SK-N-SH treated with all-trans-retinoic acid at 6 μM for 48 hours (cell line): ENCODE results near the gene CAND2.
"Not testable (repeated sequence)": the region's sequence is repeated elsewhere in the genome, so short reads cannot be mapped to it uniquely, and the experiment has no call there.

Source experiments
- CREB5 ChIP-seq: fragments of 250-450 bp; sonication (Bioruptor Pico); IDR thresholded peaks from 2 replicates; pipeline ENCODE4 v1.5.1; 2020; ENCODE audit warnings: low read depth, mild to moderate bottlenecking, moderate library complexity
- CSRNP3 ChIP-seq: fragments of 250-450 bp; sonication (Bioruptor Pico); IDR thresholded peaks from 2 replicates; pipeline ENCODE4 v1.5.1; 2021; ENCODE audit warnings: mild to moderate bottlenecking, moderate library complexity
- ESRRG ChIP-seq: fragments of 250-450 bp; sonication (Bioruptor Pico); IDR thresholded peaks from 2 replicates; pipeline ENCODE4 v1.6.1; 2021; ENCODE audit warnings: mild to moderate bottlenecking
- RARB ChIP-seq: fragments of 250-450 bp; sonication (Bioruptor Pico); IDR thresholded peaks from 2 replicates; pipeline ENCODE4 v1.8.0; 2021; ENCODE audit warnings: mild to moderate bottlenecking, moderate library complexity
- ZC3H10 ChIP-seq: fragments of 250-450 bp; sonication (Bioruptor Pico); IDR thresholded peaks from 2 replicates; pipeline ENCODE4 v1.5.1; 2021; ENCODE audit warnings: mild to moderate bottlenecking, moderate library complexity
- ZFP3 ChIP-seq: fragments of 250-450 bp; sonication (Bioruptor Pico); IDR thresholded peaks from 2 replicates; pipeline ENCODE4 v1.5.0; 2020; ENCODE audit warnings: mild to moderate bottlenecking, moderate library complexity
- ZNF565 ChIP-seq: fragments of 450-650 bp; formaldehyde crosslinking; conservative IDR thresholded peaks from 2 replicates; pipeline ENCODE4 v1.5.0; 2020; ENCODE audit warnings: low read depth, mild to moderate bottlenecking, moderate library complexity
- ZNF70 ChIP-seq: fragments of 450-650 bp; formaldehyde crosslinking; IDR thresholded peaks from 2 replicates; pipeline ENCODE4 v1.5.0; 2020; ENCODE audit warnings: mild to moderate bottlenecking, moderate library complexity
- TF ChIP-seq, protein P1 (sequence below): fragments of 250-450 bp; sonication (Bioruptor Pico); IDR thresholded peaks from 2 replicates; pipeline ENCODE4 v1.8.0; 2020; ENCODE audit warnings: mild to moderate bottlenecking, moderate library complexity, borderline replicate concordance
- TF ChIP-seq, protein P2 (sequence below): fragments of 250-450 bp; sonication (Bioruptor Pico); IDR thresholded peaks from 2 replicates; pipeline ENCODE4 v1.8.0; 2021; ENCODE audit warnings: low read depth, mild to moderate bottlenecking, moderate library complexity, borderline replicate concordance

- TF ChIP-seq RARB (CRISPR knock-in tag); ZC3H10; ESRRG (CRISPR knock-in tag); CREB5 (CRISPR knock-in tag); ZNF565 (CRISPR knock-in tag); CSRNP3 (CRISPR knock-in tag); ZNF70; ZFP3 (CRISPR knock-in tag): not testable (repeated sequence)
- TF ChIP-seq, protein P1, sequence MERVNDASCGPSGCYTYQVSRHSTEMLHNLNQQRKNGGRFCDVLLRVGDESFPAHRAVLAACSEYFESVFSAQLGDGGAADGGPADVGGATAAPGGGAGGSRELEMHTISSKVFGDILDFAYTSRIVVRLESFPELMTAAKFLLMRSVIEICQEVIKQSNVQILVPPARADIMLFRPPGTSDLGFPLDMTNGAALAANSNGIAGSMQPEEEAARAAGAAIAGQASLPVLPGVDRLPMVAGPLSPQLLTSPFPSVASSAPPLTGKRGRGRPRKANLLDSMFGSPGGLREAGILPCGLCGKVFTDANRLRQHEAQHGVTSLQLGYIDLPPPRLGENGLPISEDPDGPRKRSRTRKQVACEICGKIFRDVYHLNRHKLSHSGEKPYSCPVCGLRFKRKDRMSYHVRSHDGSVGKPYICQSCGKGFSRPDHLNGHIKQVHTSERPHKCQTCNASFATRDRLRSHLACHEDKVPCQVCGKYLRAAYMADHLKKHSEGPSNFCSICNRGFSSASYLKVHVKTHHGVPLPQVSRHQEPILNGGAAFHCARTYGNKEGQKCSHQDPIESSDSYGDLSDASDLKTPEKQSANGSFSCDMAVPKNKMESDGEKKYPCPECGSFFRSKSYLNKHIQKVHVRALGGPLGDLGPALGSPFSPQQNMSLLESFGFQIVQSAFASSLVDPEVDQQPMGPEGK, result not testable (repeated sequence)
- TF ChIP-seq, protein P2, sequence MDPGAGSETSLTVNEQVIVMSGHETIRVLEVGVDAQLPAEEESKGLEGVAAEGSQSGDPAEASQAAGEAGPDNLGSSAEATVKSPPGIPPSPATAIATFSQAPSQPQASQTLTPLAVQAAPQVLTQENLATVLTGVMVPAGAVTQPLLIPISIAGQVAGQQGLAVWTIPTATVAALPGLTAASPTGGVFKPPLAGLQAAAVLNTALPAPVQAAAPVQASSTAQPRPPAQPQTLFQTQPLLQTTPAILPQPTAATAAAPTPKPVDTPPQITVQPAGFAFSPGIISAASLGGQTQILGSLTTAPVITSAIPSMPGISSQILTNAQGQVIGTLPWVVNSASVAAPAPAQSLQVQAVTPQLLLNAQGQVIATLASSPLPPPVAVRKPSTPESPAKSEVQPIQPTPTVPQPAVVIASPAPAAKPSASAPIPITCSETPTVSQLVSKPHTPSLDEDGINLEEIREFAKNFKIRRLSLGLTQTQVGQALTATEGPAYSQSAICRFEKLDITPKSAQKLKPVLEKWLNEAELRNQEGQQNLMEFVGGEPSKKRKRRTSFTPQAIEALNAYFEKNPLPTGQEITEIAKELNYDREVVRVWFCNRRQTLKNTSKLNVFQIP (CRISPR knock-in tag), result not testable (repeated sequence)
Observed at GRCh38 chr3:12775970-12776369, 20.5 kb upstream of the CAND2 start.
